HG02943 (cell line): Measurements from ENCODE around the gene MED25.

Experiments
- ATAC-seq: cut with Tn5 transposase; IDR thresholded peaks from one replicate; pipeline ENCODE4 v1.9.1; 2021; ENCODE audit warnings: mild to moderate bottlenecking, low read depth, moderate library complexity; ENCODE audit not compliant: unreplicated experiment

Gene MED25

DNA sequence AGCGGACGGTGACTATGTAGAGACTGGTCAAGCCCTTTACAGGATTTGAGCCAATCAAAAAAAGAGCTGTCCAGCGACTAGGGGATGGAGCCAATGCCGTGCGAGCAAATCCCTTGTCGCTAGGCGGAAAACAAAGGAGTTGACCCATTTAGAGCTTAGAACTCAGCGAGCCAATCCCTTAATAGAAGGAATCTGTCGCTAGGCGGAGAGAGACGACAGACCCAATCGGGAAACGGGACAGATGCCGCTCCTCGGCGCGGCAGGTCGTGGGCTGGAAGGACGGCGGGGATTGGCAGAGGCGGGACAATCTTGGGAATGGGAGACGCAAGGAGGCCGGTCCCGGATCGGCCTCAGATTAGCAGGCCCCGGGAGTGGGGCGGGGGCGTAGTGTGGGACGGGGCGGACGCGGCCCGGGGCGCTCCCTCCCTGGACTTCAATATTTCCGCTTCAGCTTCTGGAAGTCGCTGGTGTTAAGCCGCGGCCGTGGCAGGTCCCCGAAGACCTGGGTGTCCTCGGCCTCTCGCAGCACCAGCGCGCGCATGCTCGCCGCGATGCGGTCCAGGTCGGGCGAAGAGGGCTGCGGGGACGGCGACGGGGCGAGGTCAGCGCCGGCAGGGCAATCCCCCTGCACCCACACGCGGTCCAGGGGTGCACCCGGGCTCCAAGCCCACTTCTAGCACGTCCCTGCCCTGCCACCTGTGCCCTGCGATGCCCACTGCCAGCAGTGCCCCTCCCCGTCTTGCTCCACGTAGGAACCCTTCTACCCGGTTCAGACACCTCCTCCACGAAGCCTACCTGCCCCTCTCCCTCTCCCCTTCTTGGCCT is 51.6 kb downstream of the MED25 start:
- ATAC-seq: peak; percentile 66

- ATAC-seq: no peak
These were observed 52.3 kb downstream of the MED25 start for GRCh38 chr19:49870309-49870901.

- no peak for ATAC-seq
These were observed 53.4 kb downstream of the MED25 start for GRCh38 chr19:49871349-49871985.

DNA sequence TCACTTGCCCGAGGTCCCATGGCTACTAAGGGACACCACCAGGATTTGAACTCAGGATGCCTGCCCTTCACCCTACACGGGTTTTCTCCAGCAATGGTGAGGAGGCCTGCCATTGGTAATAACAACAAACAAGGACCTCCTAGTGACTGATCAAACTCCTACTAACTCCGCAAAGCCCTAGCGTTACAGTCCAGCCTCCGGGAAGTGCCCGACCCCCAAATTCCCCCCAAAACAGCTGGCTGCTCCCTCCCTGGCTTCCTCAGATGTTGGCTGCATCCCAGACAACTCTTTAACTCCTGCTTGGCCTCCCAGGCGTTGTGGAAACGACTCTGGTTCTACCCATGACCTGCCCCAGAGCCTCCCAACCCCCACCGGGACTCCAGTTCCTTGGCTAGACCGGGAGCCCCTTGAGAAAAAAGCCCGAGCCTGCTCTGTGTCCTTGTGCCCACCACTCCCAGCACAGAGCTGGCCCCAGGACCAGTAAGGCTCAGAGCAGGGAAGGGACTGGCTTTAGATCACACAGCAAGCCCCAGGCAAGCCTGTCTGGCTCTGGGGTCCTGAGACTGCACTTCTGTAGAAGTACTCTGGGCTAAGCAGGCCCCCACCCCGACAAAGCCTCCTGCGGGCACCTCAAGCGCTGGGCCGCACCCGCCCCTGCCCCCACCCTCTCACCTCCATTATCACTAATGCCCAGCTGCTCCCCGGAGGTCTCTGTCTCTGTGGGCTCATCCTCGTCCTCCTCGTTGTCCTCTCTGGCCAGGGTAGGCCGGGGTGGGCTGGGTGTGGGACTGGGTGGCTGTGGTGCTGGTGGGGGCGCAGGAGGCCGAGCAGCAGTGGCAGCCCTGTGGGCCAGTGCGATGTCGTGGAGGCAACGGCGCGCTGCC is 54.4 kb downstream of the MED25 start:
- no peak for ATAC-seq

- no peak for ATAC-seq
These were observed 55.0 kb downstream of the MED25 start for GRCh38 chr19:49873129-49873521.

GRCh38 chr19:49873834-49874233 is 55.7 kb downstream of the MED25 start:
- no peak for ATAC-seq

DNA sequence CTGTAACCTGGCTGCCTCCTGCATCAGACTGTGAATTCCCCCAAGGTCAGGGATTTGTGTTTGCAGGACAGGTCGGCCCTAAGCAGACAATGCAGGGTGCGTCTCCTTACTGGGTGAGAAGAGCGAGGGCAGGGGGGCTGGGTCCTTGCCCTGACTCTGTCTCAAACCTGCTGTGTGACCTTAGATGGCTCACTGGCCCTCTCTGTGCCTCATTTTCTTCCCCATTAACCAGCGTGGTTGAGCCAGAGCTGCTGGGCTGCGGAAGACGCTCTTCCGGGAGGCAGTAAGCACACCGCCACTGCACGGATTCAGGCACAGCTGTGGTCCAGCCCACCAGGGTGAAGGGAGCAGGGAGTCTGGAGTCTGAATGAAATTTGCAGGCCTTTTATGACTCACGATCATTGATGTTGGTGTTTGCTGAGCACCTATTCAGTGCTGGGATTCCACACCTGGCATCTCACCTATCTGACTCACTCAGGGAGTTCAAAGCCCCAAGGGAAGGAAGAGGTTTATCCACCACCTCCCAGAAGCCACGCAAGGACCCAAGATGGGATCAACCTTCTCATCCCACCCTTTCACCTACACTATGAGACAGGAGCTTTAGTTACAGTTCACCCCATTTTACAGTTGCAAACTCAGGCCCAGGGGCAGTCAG is 56.5 kb downstream of the MED25 start:
- ATAC-seq: no peak

DNA sequence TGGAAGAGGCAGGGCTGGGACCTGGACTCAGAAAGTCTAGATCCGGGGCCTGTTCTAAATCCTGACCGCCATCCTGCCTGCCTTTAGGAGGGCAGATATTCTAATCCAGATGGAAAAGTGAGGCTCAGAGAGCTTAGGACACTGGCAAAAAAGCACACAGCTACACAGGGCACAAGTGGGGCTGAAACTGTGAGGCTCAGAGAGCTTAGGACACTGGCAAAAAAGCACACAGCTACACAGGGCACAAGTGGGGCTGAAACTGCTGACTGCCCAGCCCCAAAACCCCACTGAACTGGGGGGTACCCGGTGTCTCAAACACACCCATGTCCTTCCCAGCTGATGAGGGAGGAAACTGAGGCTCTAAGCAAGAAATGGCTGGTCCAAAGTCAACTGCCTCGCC is 57.1 kb downstream of the MED25 start:
- ATAC-seq: no peak

DNA sequence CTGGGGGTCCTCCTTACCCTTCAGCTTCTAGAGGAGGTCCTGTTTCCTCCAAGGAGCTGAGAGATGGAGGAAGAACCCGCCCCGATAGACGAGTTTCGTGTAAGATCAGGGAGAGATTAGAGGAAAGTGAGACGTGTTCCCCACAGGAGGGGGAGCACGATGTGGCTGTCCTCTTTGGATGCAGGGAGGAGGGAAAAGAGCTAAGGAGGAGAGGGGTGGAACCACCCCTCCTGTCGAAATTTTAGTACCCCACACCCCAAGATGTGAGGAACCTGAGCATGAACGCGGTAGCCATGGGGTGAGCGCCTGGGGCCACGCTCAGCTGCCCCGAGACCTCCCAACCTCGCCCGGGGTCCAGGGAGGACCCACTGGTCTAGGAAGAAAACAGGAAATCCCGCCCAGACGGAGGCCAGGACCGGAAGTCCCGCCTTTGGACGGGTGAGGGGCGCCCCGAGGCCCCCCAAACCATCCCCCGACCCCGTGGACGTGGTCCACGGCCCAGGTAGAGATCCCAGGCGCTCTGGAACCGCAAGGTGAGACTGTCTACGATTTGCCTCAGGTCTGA is 57.9 kb downstream of the MED25 start:
- ATAC-seq: no peak

- ATAC-seq: peak; percentile 45
These were observed 58.4 kb downstream of the MED25 start for GRCh38 chr19:49876422-49877019.

- ATAC-seq: peak; percentile 56
These were observed 59.2 kb downstream of the MED25 start, which contains the start of the genes AKT1S1 and TBC1D17 for GRCh38 chr19:49877020-49877878. TSS of gene AKT1S1 (minus strand) at chr19:49877355. CDS start at chr19:49873295, 4,060 bp downstream. TSS of gene TBC1D17 (plus strand) at chr19:49877702. CDS start at chr19:49877724, 22 bp downstream.

DNA sequence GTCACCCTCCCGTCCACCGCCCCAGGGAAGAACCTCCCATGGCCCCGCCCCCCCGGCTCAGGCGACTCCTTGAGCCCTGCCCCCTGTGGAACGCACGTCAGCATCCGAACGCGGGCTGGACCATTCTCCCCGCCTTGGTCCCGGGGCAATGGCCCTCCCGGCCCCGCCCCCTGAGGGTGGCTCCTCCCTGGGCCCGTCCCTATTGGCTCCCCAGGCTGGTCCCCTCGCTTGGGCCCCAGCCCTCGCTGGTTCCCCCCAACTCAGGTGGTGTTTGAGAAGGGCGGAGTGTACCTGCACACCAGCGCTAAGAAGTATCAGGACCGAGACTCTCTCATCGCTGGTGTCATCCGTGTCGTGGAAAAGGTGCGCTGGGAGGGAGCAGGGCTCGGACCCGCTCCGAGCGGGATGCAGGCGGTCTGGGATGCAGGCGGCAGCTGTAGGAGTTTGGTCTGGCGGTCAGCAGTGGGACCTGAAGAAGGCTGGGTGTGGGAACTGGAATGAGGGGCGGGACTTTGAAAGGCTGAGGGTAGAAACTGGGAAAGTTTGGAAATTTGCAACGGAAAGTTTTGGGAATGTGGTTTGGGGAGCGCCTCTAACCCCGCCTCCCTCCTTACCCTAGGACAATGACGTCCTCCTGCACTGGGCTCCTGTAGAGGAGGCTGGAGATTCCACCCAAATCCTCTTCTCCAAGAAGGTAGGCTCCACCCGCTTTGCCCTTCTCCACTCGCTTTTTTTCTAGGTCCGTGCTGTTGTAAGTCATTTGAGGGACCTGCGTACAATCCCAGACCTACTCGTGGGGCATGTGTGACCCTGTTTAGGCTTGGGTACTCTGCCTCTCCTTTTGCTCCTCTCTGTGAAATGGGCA is 60.0 kb downstream of the MED25 start:
- peak; percentile 45 for ATAC-seq

- no peak for ATAC-seq
These were observed 60.6 kb downstream of the MED25 start for GRCh38 chr19:49878744-49879070.

DNA sequence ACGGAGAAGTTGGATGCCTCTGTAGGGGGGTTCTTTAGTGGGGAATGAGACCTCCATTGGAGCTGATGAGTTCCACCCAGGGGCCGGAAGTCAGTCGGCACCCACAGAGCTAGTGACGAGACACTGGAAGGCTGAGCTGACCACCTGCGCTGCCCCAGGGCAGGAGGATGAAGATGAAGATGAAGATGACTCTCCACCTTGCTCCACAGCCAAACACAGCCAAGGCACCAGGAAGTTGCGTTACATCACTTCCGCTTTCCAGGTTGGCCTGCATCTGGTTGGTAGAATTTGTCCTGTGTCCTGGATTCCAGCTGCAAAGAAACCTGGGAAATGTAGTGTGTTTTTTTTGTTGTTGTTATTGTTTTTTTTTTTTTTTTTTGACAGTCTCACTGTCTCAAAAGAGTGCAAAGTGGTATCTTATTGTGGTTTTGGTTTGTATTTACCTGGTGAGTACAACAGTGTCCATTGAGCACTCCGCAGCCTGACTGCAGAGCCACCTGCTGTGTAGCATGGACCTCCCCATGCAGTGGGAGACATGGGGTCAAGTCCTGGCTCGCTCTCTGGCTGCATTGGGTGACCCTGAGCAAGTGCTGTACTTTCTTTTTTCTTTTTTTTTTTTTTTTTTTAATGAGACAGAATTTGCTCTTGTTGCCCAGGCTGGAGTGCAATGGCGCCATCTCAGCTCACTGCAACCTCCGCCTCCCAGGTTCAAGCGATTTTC is 61.3 kb downstream of the MED25 start:
- ATAC-seq: no peak

DNA sequence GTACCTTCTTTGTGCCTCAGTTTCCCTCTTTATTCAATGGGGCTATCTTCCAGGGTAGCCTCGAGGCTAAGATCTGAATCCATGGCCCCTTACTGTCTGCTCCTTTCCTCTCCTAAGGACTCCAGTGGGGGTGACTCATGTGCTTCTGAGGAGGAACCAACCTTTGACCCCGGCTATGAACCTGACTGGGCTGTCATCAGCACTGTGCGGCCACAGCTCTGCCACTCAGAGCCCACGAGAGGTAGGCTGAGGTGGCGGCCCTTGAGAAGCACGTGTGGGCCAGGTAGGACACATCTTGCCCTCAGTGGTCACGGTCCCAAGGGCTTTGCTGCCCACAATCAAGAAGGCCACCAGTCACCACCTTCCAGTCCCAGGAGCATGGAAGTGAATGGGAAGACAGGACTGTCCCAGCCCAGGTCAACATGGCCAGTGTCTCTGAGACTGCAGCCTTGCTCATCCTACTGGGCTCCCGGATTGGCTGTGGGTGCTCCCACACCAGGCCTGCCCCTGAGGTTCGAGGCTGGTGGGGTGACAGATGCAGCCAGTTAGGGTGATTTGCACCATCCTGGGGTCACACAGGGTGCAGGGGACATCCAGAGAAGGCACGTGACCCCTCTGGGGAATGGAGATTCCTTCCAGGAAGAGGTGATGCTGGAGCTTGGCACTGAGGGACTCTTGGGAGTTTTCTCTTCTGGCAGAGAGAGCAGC is 62.2 kb downstream of the MED25 start:
- ATAC-seq: no peak

DNA sequence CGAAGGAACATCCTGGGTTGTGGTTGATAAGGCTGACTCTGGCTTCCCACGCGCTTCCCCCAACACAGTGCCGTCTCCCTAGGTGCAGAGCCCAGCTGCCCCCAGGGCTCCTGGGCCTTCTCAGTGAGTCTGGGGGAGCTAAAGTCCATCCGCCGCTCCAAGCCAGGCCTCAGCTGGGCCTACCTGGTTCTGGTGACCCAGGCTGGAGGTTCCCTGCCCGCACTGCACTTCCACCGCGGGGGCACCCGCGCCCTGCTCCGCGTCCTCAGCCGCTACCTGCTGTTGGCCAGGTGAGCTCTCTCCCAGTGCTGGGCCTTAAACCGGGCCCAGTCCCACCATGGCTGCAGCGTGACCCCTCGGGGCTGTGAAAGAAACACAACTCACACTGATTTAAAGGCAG is 63.1 kb downstream of the MED25 start:
- ATAC-seq: no peak
